Astrocyte (in vitro differentiated cells and primary cell): ENCODE results near the gene PIGZ. TPM values are rescaled to one million over a fixed set of nuclear protein-coding genes. Genes with fewer than 3 reads are reported as not detected.

Experiments
- DNase-seq: peaks from one replicate; pipeline ENCODE4 v3.0.0-alpha.2; 2010; ENCODE audit warnings: low read depth
- FAIRE-seq: peaks from 2 replicates; lab custom pipeline; 2011; peaks lifted over from hg19 to GRCh38; lab: Jason Lieb, UNC
- H2AFZ ChIP-seq: 2 replicates; pipeline ENCODE4 v1.6.0; 2012; ENCODE audit warnings: low read depth, low read length, inconsistent platforms
- H3K27ac ChIP-seq: 2 replicates; pipeline ENCODE4 v1.5.1; 2011; ENCODE audit warnings: low read depth, low read length, inconsistent platforms
- H3K27me3 ChIP-seq: 2 replicates; pipeline ENCODE4 v1.6.0; 2011; ENCODE audit warnings: low read length, inconsistent platforms; ENCODE audit not compliant: insufficient read depth
- H3K36me3 ChIP-seq: 2 replicates; pipeline ENCODE4 v1.5.1; 2011; ENCODE audit warnings: low read length, inconsistent platforms; ENCODE audit not compliant: insufficient read depth
- H3K4me1 ChIP-seq: 2 replicates; pipeline ENCODE4 v1.5.1; 2011; ENCODE audit warnings: low read length, inconsistent platforms; ENCODE audit not compliant: insufficient read depth
- H3K4me2 ChIP-seq: 2 replicates; pipeline ENCODE4 v1.6.0; 2012; ENCODE audit warnings: low read length, inconsistent platforms
- H3K4me3 ChIP-seq: 2 replicates; pipeline ENCODE4 v1.5.1; 2011; ENCODE audit warnings: low read depth, mild to moderate bottlenecking, low read length, inconsistent platforms; ENCODE audit not compliant: insufficient read depth
- H3K79me2 ChIP-seq: 2 replicates; pipeline ENCODE4 v1.6.0; 2012; ENCODE audit warnings: mild to moderate bottlenecking, low read length, inconsistent platforms; ENCODE audit not compliant: insufficient read depth
- H3K9ac ChIP-seq: 2 replicates; pipeline ENCODE4 v1.6.0; 2012; ENCODE audit warnings: mild to moderate bottlenecking, low read length, inconsistent platforms
- H3K9me3 ChIP-seq: 2 replicates; pipeline ENCODE4 v1.5.1; 2012; ENCODE audit warnings: low read depth, mild to moderate bottlenecking, low read length, inconsistent platforms; ENCODE audit not compliant: insufficient read depth
- H4K20me1 ChIP-seq: 2 replicates; pipeline ENCODE4 v1.6.0; 2012; ENCODE audit warnings: low read length, inconsistent platforms; ENCODE audit not compliant: insufficient read depth
- H3K27ac Mint-ChIP-seq: one replicate; pipeline ENCODE4 v1.8.0; 2021; ENCODE audit warnings: mild to moderate bottlenecking, mixed read lengths; ENCODE audit not compliant: unreplicated experiment
- H3K27me3 Mint-ChIP-seq: one replicate; pipeline ENCODE4 v1.8.0; 2021; ENCODE audit warnings: low read depth, mixed read lengths; ENCODE audit not compliant: unreplicated experiment
- H3K36me3 Mint-ChIP-seq: one replicate; pipeline ENCODE4 v1.8.0; 2021; ENCODE audit warnings: low read depth, mixed read lengths; ENCODE audit not compliant: unreplicated experiment
- H3K4me1 Mint-ChIP-seq: one replicate; pipeline ENCODE4 v1.8.0; 2021; ENCODE audit warnings: low read depth, mixed read lengths; ENCODE audit not compliant: unreplicated experiment
- H3K4me3 Mint-ChIP-seq: one replicate; pipeline ENCODE4 v1.8.0; 2021; ENCODE audit warnings: mild to moderate bottlenecking, moderate library complexity, mixed read lengths; ENCODE audit not compliant: unreplicated experiment
- H3K9me3 Mint-ChIP-seq: one replicate; pipeline ENCODE4 v1.8.0; 2021; ENCODE audit warnings: mild to moderate bottlenecking, mixed read lengths; ENCODE audit not compliant: unreplicated experiment
- CTCF ChIP-seq: IDR thresholded peaks from 2 replicates; pipeline ENCODE4 v1.5.1; 2011; ENCODE audit warnings: low read depth, mild to moderate bottlenecking, inconsistent platforms, low read length, moderate library complexity; ENCODE audit not compliant: insufficient read depth
- EZH2 ChIP-seq: IDR thresholded peaks from 2 replicates; pipeline ENCODE4 v1.6.1; 2012; ENCODE audit warnings: mild to moderate bottlenecking, low read length, inconsistent platforms; ENCODE audit not compliant: insufficient read depth
- total RNA-seq: library from RNA; stranded (reverse); gene quantifications from 2 replicates; pipeline ENCODE4 v1.2.1, GENCODE V29; 2021

PIGZ gene
- total RNA-seq, 1 donor from 2014 or later, result 0.54 TPM

- DNase-seq (no peak), FAIRE-seq (no peak)
- no peak overlapping the region for H3K9ac ChIP-seq
- H3K27me3 Mint-ChIP-seq, result peaks cover 30% of the 10 kb centered on the region
- peaks cover 4% of the 10 kb centered on the region for H3K9me3 ChIP-seq
- no peaks in the 10 kb centered on the region for H3K36me3 ChIP-seq
- no peaks in the 10 kb centered on the region for H3K79me2 ChIP-seq
- H3K27me3 ChIP-seq, result no peaks in the 10 kb centered on the region
- TF ChIP-seq EZH2 (no peak), CTCF (no peak)
- H3K27ac Mint-ChIP-seq, result no peak overlapping the region
- no peaks in the 10 kb centered on the region for H3K9me3 Mint-ChIP-seq
- no peaks in the 10 kb centered on the region for H3K4me1 Mint-ChIP-seq
- H3K4me3 ChIP-seq, result no peak overlapping the region
- no peak overlapping the region for H2AFZ ChIP-seq
- H3K4me3 Mint-ChIP-seq, result no peak overlapping the region
- H3K36me3 Mint-ChIP-seq, result peaks cover 4% of the 10 kb centered on the region
- no peaks in the 10 kb centered on the region for H3K4me1 ChIP-seq
- no peaks in the 10 kb centered on the region for H4K20me1 ChIP-seq
- H3K4me2 ChIP-seq, result no peak overlapping the region
- H3K27ac ChIP-seq, result no peak overlapping the region
These were observed 6.7 kb upstream of the PIGZ start for GRCh38 chr3:196975349-196975748.

- no peaks in the 10 kb centered on the region for H3K9me3 Mint-ChIP-seq
- no peaks in the 10 kb centered on the region for H3K4me1 ChIP-seq
- H3K9ac ChIP-seq, result no peak overlapping the region
- no peaks in the 10 kb centered on the region for H3K27me3 ChIP-seq
- no peak overlapping the region for H3K27ac ChIP-seq
- peaks cover 33% of the 10 kb centered on the region for H3K27me3 Mint-ChIP-seq
- DNase-seq (no peak), FAIRE-seq (no peak)
- no peak overlapping the region for H3K4me3 ChIP-seq
- no peak for TF ChIP-seq EZH2
- no peak for TF ChIP-seq CTCF
- H3K79me2 ChIP-seq, result no peaks in the 10 kb centered on the region
- H3K4me2 ChIP-seq, result no peak overlapping the region
- no peak overlapping the region for H2AFZ ChIP-seq
- H3K4me3 Mint-ChIP-seq, result no peak overlapping the region
- no peaks in the 10 kb centered on the region for H3K36me3 ChIP-seq
- no peaks in the 10 kb centered on the region for H3K4me1 Mint-ChIP-seq
- H3K27ac Mint-ChIP-seq, result no peak overlapping the region
- no peaks in the 10 kb centered on the region for H4K20me1 ChIP-seq
- peaks cover 4% of the 10 kb centered on the region for H3K9me3 ChIP-seq
- H3K36me3 Mint-ChIP-seq, result peaks cover 4% of the 10 kb centered on the region
These were observed 6.0 kb upstream of the PIGZ start for GRCh38 chr3:196974661-196975060.

- Histone ChIP-seq H3K4me1 (peaks cover 9% of the 10 kb centered on the region), H3K36me3 (no peaks in the 10 kb centered on the region), H3K9me3 (peaks cover 4% of the 10 kb centered on the region), H3K4me3 (no peak overlapping the region), H3K27ac (no peak overlapping the region), H3K4me2 (no peak overlapping the region), H3K27me3 (peaks cover 21% of the 10 kb centered on the region), H3K79me2 (no peaks in the 10 kb centered on the region), H2AFZ (no peak overlapping the region), H3K9ac (no peak overlapping the region), H4K20me1 (no peaks in the 10 kb centered on the region)
- Mint-ChIP-seq H3K4me1 (no peaks in the 10 kb centered on the region), H3K27ac (no peak overlapping the region), H3K9me3 (no peaks in the 10 kb centered on the region), H3K4me3 (peak overlapping the region; percentile 77), H3K27me3 (peaks cover 43% of the 10 kb centered on the region), H3K36me3 (peaks cover 4% of the 10 kb centered on the region)
- no peak for TF ChIP-seq EZH2
- no peak for TF ChIP-seq CTCF
- no peak for DNase-seq
- FAIRE-seq, result no peak
These were observed 2.6 kb upstream of the PIGZ start for GRCh38 chr3:196971094-196971698.
